HG03196 (cell line): ENCODE results near the gene TTBK2.

Experiments
- ATAC-seq: cut with Tn5 transposase; IDR thresholded peaks from one replicate; pipeline ENCODE4 v1.9.1; 2021; ENCODE audit not compliant: unreplicated experiment

The TTBK2 gene

DNA sequence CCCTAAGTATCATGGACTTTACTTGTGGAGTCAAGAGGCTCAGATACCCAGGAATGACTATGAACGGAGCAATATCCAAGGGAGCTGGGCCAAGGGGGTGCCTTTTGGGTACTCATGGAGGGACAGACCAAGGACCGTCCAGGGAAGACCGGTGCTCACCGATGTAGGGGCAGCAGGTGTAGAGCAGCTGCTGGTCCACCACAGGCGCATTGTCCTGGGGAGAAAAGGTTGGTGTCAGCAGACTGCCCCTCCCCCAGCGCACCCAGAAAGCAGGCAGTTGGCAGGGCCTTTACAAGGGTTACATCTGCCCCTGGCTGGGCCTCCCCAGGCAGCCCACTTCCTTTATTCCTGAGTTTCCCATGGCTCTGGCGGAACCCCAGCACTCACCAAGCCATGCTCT is 191.2 kb downstream of the TTBK2 start:
- no peak for ATAC-seq

DNA sequence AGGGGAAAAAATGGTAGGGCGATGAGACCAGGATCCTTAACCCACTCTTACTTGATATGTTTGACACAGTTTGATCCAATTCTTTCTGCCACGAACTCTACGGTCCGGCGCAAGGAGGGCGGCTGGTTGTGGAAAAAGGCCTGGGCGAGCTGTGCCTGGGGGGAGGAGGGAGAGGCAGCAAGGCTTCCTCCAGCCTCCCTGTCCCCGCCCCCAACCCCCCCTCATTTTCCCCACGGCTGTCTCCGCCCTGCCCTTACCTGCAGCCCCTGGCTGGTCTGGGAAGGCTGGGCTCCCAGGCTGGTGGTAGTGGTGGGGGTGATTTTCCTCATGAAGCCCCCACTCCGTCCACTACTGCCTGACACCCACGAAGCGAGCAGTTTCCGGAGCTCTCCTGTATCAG is 191.6 kb downstream of the TTBK2 start:
- ATAC-seq = no peak

DNA sequence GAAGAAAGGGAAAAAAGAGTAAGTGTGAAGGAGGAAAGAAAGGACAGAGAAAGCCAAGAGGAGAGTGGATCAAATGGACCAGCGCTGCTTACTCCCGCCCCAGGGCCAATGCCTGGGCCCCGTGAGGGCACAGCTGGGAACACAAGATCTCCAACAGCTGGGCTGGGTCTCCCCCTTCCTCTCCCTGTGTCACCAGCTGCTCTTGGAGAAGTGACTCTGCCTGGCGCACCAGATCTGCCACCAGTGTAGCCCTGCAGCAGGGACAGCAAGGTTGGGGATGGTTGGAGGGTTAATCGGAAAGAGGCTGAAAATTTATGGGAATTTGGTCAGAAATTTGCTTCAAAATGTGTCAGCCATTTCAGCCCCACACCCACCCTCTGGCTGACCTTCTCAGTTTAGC is 192.0 kb downstream of the TTBK2 start:
- no peak for ATAC-seq

DNA sequence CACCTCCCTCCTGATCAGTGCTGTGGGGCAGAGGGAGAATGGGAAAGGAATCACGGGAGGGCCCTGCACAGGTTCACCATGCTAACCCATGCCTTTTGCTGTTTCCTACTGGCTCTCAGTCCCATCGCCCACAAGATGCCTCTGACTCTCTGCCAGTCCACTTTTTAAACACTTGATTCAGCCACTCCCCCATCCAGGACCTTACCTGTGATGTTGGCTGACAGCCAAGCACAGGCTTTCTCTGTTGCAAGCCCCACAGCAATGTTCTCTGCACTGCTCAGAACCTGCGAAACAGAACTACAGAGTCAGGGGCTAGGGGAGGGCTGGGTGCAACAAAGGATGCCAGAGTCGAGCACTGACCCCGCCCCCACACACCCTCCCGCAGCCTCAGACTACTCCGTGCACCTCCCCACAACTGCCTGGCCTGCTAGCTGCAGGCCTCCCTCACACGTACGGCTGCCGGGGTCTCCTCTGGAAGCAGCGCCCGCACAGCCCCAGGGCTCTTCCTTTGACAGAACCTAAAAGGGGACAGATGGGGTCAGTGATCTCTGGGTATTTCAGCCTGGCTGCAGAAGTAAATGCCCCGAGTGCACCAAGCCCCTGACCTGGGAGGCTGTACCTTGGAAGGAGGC is 192.7 kb downstream of the TTBK2 start:
- no peak for ATAC-seq

DNA sequence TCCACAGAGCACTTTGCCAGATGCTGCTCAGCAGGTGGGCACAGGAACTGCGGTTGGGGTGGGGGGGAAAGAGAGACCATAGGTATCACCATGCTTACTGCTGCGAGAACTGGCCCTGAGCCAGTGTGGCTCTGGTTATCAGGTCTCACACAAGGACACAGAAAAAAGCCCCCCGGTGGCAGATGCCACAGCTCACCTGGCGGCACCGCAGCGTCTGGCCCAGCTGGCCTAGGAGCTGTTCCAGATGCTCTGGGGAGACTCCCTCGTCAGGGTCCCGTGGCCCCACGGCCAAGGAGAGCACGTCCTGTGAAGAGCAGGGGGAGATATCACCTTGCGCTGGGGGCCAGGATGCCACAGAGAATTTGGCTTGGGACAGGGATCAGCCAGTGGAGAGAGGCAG is 194.5 kb downstream of the TTBK2 start:
- no peak for ATAC-seq

DNA sequence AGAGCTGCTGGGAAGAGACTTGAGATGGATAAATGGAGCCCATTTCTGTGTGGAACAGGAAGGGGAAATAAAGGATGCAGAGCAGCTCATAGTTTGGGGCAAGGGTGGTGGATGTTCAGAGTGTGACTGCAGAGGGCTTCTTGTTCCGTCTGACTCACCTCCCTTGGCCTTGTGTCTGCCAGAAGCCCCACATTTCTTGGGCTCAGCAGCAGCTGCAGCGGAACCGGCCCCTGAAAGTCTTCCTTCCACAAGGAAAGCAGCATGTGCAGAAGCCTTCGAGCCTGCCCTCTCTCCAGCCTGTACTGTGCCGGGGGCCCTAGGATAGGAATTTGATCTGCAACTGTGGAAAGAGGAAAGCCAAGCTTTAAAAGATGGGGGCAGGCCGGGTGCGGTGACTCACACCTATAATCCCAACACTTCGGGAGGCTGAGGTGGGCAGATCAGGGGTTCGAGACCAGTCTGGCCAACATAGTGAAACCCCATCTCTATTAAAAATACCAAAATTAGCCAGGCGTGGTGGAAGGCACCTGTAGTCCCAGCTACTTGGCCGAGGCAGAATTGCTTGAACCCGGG is 195.2 kb downstream of the TTBK2 start:
- ATAC-seq = no peak

DNA sequence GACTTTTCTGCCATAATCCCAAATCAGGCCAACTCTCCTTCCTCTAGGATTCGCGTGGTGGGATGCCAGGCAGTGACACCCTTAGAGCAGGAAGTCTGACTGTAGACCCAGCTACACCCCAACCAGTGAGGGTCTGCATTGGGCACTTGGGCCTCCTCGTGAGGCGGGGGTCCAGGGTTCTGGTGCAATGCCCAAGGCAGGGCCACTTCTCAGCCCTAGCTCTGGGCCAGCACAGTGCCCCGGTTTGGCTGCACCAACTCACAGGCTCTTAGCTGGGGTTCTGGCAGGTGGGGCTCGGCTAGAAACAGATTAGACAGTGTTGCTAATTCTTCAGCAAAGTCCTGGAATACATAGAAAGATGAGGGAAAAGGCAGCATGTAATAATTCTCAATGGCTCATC is 196.3 kb downstream of the TTBK2 start:
- no peak for ATAC-seq

DNA sequence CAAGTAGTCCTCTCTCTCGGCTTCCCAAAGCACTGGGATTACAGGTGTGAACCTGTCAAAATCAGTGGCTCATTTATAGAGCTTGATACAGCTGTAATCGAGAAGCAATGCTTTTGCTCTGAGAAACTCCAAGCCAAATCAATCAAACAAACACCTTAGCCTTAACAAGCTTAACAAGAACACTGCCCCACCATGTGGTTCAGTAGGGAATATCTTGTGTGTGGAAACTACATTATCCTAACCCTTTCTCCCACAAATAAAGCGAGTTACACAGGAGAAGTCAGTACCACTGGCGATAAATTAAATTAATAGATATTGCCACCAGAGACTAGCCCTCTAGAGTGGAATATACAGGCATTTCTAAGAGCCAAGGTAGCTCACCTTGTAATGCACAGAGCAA is 197.5 kb downstream of the TTBK2 start:
- ATAC-seq = no peak

DNA sequence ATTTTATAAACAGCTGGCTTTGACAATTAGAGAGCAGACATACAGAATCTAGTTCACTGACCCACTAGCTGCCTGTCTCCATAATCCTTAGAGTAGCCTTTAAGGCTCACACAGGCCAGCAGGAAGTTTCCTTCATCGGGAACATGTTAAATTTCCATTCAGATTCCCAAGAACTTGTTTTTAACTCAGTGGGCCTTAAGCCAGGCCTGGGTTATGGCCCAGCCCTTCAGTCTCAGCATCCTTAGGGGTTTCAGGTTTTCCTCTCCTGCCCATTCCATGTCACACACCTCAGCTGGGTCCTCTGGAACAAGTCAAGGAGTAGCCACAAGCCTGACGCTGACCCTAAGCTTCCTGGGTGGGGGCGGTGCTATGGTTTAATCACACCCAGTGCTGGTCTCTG is 198.7 kb downstream of the TTBK2 start:
- no peak for ATAC-seq

DNA sequence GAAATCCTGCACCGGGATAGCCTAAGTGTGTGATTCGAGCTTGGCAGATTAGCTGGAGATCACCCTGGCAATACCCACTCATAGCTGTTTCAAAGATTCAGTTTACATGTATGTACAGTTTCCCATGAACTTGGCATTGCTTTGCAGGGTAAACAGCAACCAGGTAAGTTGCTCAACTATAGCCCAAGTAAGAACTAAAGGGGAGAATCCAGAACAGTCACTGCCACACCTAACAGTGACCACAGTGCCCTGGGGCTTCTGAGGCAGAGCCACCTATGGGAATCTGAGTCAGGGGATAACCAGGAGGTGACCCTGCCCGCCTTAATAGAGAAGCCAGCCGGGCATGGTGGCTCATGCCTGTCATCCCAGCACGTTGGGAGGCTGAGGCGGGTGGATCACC is 199.6 kb downstream of the TTBK2 start:
- no peak for ATAC-seq

DNA sequence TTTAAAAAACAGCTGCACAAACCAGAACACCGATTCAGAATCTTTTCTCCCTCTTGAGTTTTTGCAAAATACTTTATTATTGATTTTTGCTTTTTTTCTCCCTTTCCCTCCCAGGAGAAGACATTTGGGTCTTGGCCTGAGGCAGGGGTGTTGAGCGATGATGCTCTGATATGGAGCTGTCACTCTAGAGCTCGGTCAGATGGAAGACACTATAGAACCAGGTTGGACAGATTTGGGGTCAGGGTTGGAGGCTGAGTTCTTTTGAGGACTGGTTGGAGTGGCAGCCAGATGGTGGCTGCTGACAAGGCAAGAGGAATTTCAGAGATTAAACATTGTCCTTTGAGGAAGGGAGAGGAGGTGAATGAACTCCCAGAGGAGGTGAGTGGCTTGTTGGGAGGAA is 200.5 kb downstream of the TTBK2 start:
- no peak for ATAC-seq

DNA sequence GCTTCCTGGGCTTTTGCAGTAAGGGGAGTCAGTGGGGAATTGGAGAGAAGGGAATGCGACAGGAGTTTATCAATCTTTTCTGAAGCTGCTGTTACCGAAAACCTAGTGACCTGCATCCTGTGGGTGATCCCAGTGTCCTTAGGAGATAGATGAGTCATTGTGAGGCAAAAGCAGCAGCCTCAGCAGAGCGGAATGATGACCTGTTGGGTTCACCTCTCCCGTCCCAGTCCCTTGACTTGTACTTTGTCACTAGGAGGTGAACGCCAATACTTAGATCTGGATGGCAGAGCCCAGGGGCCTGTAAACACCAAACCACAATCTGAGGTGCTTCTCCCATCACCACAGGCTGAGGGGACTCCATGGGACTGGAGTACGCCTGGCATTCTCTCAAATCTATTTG is 201.5 kb downstream of the TTBK2 start:
- ATAC-seq = no peak

DNA sequence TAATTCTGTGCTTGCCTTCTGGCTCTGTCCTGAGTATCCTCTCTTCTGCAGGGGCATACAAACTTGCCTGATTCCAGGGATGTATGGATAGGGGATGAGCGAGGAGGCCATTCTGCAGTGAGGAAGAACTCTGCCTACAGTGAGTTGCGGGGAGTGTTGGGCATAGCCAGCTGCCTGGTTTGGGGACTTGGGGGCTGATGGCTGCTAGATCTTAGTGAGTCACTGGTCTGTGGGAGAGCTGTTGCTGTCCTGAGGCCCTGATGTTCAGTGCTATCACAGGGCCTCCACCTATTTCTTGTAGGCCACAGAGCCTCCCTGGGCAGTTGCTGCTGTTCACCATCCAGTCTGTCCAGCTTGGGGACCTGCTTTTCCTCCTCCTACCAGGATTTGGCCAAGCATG is 204.0 kb downstream of the TTBK2 start:
- ATAC-seq = no peak

DNA sequence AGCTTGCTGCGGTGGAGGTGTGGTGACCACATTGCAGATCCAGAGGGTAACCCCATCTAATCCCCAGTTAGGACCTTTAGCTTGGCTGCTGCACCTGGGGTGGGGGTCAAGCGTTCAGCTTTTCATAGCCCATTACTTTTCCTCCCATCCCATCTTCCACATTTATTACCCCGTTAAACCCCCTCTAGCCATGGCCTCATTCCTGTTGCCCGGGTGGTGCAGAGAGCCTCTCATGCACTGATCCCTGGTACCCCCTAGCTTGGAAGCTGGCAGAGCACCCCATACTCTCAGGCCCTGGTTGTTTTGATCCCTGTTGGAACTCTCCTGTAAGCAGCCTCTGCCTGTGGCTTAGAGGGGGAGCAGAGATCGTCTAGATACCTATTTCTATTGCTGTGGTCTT is 204.5 kb downstream of the TTBK2 start:
- no peak for ATAC-seq

DNA sequence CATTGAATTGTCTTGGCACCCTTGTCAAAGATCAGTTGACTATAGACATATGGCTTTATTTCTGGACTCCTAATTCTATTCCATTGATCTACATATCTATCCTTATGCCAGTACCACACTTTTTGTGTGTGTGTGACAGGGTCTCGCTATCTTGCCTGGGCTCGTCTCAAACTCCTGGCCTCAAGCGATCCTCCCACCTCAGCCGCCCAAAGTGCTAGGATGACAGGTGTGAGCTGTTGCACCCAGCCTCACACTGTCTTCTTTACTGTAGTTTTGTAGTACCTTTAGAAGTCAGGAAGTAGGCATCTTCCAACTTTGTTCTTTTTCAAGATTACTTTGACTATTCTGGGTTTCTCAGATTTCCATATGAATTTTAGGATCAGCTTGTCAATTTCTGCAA is 208.0 kb downstream of the TTBK2 start:
- no peak for ATAC-seq

DNA sequence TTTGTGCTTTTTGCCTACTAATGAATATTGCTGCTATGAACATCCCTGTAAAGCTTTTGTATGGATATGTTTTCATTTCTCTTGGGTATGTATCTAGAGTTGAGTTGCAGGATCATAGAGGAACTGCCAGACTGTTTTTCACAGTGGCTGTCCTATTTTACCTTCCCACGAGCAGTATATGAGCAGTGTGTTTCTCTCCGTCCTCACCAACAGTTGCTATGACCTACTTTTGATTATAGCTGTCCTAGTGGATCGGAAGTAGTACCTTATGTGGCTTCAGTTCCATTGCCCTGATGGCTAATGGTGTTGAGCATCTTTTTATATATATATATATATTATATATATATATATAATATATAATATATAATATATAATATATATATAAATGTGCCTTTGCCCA is 208.8 kb downstream of the TTBK2 start:
- no peak for ATAC-seq

DNA sequence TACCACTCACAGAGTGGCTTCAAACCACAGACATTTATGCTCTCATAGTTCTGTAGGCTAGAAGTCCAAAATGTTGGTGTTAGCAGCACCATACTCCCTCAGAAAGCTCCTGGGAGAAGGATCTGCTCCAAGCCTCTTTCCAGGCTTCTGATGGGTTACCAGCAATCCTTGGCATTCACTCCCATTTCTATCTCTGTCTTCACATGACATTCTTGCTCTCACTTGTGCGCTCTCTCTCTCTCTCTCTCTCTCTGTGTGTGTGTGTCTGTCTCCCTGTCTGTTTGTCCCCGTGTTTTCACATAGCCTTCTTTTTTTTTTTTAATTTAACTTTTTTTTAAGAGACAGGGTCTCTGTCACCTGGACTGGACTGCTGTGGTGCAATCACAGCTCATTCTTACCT is 209.9 kb downstream of the TTBK2 start:
- no peak for ATAC-seq

DNA sequence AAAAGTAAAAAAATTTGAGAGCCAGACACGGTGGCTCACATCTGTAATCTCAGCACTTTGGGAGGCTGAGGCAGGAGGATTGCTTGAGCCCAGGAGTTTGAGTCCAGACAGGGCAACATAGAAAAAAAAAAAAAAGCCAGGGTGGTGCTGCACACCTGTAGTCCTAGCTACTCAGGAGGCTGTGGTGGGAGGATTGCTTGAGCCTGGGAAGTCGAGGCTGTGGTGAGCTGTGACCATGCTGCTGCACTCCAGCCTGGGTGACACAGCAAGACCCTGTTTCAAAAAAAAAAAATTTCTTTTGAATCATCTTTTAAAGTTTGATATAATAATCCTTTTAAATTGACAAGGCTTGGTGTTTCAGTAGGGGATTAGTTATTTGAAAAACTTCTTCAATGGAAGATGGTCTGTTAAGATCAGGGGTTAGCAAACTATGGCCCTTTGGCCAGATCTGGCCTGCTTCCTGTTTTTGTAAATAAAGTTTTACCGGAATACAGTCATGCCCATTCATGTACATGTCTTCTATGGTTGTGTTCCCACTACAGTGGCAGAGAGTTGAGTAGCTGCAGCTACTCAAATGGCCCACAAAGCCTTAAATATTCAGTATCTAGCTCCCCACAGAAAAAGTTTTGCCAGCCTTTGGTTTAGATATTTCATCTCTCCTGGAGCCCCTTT is 212.6 kb downstream of the TTBK2 start:
- ATAC-seq = no peak

DNA sequence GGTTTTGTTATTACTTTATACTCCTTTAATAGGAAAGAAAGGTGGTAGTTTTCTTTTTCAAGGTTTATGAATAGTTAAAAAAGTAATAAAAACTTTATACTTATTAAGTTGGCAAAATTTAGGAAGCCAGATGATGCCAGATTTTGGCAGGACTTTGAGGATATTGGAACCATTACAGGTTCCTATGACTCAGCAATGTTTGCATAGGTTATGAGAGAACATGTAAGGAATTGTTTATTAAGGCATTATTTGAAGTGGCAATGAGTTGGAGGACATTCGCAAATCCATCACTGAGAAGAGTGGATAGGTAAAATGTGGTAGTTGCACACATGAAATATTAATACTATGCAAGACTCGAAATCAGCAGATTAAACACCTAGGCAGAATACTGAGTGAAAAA is 213.5 kb downstream of the TTBK2 start:
- no peak for ATAC-seq

DNA sequence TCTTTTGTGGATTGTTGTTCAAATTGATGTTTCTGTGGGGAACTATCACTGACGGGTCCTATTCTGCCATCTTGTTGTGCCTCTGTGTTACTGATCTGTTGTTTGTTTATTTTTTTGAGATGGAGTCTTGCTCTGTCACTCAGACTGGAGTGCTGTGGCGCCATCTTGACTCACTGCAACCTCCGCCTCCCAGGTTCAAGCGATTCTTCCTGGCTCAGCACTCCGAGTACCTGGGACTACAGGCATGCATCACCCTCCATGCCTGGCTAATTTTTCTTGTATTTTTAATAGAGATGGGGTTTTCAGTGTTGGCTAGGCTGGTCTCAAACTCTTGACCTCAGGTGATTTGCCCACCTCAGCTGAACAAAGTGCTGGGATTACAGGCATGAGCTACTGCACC is 215.2 kb downstream of the TTBK2 start:
- ATAC-seq = no peak

DNA sequence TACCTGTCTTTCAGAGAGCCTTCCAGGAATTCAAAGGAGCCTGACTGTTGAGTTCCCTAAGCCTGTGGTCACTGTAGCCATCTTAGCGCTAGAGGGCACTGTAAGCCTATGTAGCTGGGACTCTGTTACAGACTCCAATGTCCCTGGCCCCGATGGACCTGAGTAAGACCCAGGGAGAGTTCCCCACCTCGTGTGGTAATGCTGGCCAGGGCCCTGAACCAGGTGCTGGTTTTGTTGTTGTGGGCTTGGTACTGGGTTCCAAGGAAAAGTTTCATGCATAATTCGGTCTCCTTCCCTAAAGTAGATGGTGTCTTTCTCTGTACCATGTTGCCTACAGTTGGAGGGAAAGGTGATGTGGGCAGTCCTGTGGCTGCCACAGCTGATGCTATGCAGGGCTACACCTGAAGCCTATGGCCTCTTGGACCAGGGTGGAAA is 216.1 kb downstream of the TTBK2 start:
- no peak for ATAC-seq

DNA sequence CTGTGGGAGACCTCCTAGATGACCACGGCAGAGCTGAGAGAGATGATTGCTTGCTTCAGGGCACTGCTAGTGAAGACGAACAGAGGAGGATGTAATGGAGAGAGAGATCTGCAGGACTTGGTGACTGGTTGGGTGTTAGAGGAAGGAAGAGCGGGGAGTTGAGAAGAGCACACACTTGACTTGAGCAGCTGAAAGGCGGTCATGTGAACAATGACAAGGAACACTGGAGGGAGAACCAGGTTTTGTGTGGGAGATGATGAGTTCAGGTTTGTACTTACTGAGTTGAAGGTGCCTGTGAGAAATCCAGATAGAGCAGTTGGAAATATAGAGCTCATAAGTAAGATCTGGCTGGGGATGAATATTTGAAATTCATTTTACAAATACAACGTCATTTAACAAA is 224.0 kb downstream of the TTBK2 start:
- ATAC-seq = no peak
